HUES64 (cell line): Measurements from ENCODE around the gene ARRDC1.

Experiments used
- H3K27ac ChIP-seq: 2 replicates; pipeline ENCODE4 v1.7.0; 2013; ENCODE audit warnings: low read depth, low read length, inconsistent platforms
- H3K27me3 ChIP-seq: 2 replicates; pipeline ENCODE4 v1.6.1; 2013; ENCODE audit warnings: mild to moderate bottlenecking, low read length; ENCODE audit not compliant: insufficient read depth
- H3K36me3 ChIP-seq: 2 replicates; pipeline ENCODE4 v1.6.1; 2013; ENCODE audit warnings: mild to moderate bottlenecking, low read length; ENCODE audit not compliant: insufficient read depth
- H3K4me1 ChIP-seq: 2 replicates; pipeline ENCODE4 v1.6.1; 2013; ENCODE audit warnings: mild to moderate bottlenecking, low read length, moderate library complexity; ENCODE audit not compliant: insufficient read depth
- H3K4me3 ChIP-seq: 2 replicates; pipeline ENCODE4 v1.5.1; 2013; ENCODE audit warnings: mild to moderate bottlenecking, low read length, moderate library complexity
- H3K9ac ChIP-seq: 2 replicates; pipeline ENCODE4 v1.6.1; 2013; ENCODE audit warnings: mild to moderate bottlenecking, low read depth, low read length
- H3K9me3 ChIP-seq: 2 replicates; pipeline ENCODE4 v1.6.1; 2013; ENCODE audit warnings: low read depth, low read length; ENCODE audit not compliant: insufficient read depth
- WGBS: fragments of 150-250, 120-280 bp; methylation state at CpG from one replicate; pipeline ENCODE4 v1.1.7; 2013; ENCODE audit warnings: missing lambda C conversion rate; 5-methylcytosine and 5-hydroxymethylcytosine counted together

The ARRDC1 gene

GRCh38 chr9:137575716-137576411, 29.6 kb upstream of the ARRDC1 start:
- no peak overlapping the region for H3K27ac ChIP-seq
- H3K9me3 ChIP-seq: no peaks in the 10 kb centered on the region
- no peaks in the 10 kb centered on the region for H3K27me3 ChIP-seq
- WGBS: 97% methylated on average over 12 of the region's 12 CpGs
- peaks cover 54% of the 10 kb centered on the region for H3K36me3 ChIP-seq
- H3K4me1 ChIP-seq: peaks cover 11% of the 10 kb centered on the region
- no peak overlapping the region for H3K4me3 ChIP-seq
- no peak overlapping the region for H3K9ac ChIP-seq

DNA sequence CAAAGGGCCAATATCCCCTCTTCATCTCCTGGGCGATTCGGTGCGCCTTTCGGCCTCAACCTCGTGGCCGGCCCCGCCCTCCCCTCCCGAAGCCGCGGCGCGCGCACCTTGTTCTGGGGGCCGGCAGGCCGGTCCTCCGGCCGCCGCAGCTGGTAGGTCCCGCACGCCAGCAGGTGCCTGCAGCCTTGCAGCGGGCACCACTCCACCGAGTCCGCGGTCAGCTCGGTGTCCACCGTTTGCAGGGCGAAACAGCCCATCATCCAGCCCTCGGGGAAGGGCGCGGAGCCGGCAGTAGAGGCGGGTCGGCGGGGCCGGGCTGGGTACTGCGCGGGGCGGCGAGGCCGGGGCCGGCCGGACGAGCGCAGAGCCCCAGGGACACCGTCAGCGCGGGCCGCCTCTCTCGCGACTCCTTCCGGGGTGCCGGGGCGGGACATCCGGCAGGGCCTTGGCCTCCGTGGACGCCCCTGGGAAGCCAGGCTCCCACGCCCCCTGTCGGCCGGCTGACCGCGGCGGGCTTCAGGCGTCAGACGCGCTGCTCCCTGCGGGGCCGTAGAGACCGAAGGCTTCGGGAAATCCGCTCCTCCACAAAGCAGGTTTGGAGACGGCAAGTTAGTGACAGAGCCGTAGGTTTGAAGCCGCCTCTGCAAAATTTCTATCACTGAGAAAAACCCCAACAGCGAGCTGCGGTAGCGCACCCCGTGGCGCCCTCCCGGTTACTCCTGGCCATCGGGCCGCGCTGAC, 26.8 kb upstream of the ARRDC1 start, which contains the start of gene DPH7:
DPH7 (minus strand) TSS at position 408 of the 741 bp plus-strand sequence; CDS start at position 260, 148 bp downstream.
- no peaks in the 10 kb centered on the region for H3K9me3 ChIP-seq
- H3K4me1 ChIP-seq: peaks cover 11% of the 10 kb centered on the region
- peak within 1 kb of the TSS; percentile 99 for H3K4me3 ChIP-seq
- WGBS: 2% methylated on average over 82 of the region's 82 CpGs
- H3K36me3 ChIP-seq: peaks cover 64% of the 10 kb centered on the region
- peak within 1 kb of the TSS; percentile 94 for H3K27ac ChIP-seq
- H3K9ac ChIP-seq: peak within 1 kb of the TSS; percentile 96
- H3K27me3 ChIP-seq: no peaks in the 10 kb centered on the region

GRCh38 chr9:137579259-137579604, 26.3 kb upstream of the ARRDC1 start:
- peak overlapping the region; percentile 96 for H3K9ac ChIP-seq
- H3K4me1 ChIP-seq: peaks cover 11% of the 10 kb centered on the region
- no peaks in the 10 kb centered on the region for H3K9me3 ChIP-seq
- peak overlapping the region; percentile 82 for H3K27ac ChIP-seq
- H3K27me3 ChIP-seq: no peaks in the 10 kb centered on the region
- WGBS: 54% methylated on average over 19 of the region's 19 CpGs
- H3K36me3 ChIP-seq: peaks cover 64% of the 10 kb centered on the region
- H3K4me3 ChIP-seq: peak overlapping the region; percentile 99

DNA sequence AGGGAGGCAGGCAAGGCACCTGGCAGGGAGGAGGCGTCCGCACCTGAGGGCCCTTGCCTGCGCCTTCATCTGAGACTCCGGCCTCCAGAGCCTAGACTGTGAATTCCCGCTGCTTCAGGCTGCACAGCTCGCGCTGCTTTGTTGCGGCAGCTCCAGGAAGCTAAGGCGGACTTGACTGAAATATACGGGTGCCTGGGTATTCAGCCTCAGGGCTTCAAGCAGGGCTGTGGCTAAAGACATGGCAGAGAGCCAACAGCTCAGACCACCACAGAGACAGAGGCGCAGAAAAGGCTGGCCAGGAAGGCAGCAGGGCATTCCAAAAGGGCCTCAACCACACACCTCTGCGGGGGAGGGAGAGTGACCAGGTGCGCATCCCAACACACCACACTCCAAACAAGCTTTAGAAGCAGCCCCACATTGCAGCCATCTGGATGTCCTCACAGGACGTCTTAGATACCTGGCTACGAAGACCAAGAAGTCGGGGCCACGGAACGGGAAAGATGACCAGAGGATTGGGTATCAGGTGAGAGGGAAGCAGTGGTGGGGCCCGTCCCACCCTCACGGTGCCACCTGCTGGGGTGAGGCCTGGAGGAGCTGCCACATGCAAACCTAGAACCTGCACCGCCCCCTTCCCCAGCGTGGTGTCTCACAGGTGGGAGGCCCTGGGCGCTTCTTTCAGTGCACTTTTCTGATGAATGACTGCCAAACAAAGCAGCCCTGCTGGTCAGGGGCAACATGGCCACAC, 25.1 kb upstream of the ARRDC1 start:
- Histone ChIP-seq H3K36me3 (peaks cover 61% of the 10 kb centered on the region), H3K4me3 (no peak overlapping the region), H3K27ac (no peak overlapping the region), H3K9me3 (no peaks in the 10 kb centered on the region), H3K4me1 (peaks cover 11% of the 10 kb centered on the region), H3K9ac (no peak overlapping the region), H3K27me3 (no peaks in the 10 kb centered on the region)
- WGBS: 92% methylated on average over 23 of the region's 23 CpGs

- no peak overlapping the region for H3K27ac ChIP-seq
- 91% methylated on average over 4 of the region's 4 CpGs for WGBS
- peaks cover 11% of the 10 kb centered on the region for H3K4me1 ChIP-seq
- H3K9ac ChIP-seq: no peak overlapping the region
- no peaks in the 10 kb centered on the region for H3K9me3 ChIP-seq
- H3K27me3 ChIP-seq: no peaks in the 10 kb centered on the region
- H3K36me3 ChIP-seq: peaks cover 61% of the 10 kb centered on the region
- H3K4me3 ChIP-seq: no peak overlapping the region
Measured at GRCh38 chr9:137580954-137581322, 24.5 kb upstream of the ARRDC1 start.

DNA sequence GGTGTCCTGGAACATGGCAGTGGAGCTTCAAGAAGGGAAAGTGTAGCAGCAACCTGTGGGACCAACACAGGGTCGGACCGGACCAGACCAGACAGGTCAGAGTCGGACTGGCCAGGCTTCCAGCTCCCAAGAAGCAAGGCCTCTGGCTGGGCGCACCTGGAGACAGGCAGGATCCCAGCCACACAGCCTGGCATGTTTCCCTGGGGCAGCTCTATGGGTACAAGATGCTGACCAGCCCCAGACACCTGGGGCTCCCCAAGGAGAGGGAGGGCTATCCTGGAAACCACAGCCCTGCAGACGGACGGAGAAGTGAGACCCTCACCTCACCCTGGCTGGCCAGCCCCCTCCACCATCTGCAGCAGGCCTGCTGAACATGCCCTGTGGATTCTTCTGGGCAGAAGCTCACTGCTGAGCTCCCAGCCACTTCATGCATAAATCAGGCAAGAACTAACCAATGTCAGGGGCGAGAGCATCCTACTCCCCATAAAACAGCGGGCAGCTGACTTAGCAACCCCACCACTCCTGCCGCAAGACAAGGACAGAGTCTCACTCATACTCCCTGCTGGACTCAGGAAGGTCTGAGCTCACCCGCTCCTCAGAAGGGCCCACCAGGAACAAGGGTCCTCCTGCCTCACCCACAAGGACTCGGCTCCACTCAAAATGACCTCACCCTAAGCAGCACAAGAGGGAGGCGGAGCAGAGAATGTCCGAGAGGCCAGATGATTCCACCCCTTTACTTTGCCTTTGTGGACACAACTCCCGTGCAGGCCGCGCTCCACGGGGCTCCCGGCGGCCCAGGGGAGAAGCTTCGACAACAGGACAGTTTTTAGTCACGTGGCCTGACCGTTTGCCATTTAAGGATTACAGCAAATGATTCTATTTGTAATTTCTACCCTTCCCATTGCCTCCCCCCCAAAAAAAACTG, 23.9 kb upstream of the ARRDC1 start:
- Histone ChIP-seq H3K27ac (no peak overlapping the region), H3K27me3 (no peaks in the 10 kb centered on the region), H3K9ac (no peak overlapping the region), H3K9me3 (no peaks in the 10 kb centered on the region), H3K4me1 (peaks cover 11% of the 10 kb centered on the region), H3K36me3 (peaks cover 61% of the 10 kb centered on the region), H3K4me3 (no peak overlapping the region)
- 93% methylated on average over 22 of the region's 22 CpGs for WGBS

DNA sequence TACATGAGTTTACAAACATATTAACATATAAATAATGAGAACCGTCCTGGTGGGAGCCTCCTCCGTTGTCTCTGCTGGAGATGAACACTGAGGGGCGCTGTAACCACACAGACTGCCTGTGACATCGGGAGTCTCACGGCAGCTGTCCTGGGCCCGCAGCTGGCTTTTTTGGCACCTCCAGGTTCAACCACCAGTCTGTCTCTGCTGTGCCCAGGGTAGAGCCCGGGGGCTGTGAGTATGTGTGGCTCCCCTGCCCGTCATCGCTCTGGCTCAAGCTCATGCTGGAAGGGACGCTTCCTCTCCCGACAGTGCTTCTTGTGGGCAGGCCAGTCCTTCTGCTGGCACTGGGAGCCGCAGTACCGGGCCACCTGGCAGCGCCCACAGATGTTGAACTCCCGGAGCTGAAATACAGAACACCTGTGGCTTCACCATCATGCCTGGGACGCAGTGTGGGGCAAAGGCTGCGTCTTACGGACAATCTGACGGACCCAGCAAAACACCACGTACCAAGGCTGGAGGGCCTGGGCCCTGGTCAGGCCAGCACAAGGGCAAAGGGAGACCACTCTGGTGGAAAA, 23.1 kb upstream of the ARRDC1 start:
- H3K4me3 ChIP-seq: no peak overlapping the region
- H3K9me3 ChIP-seq: no peaks in the 10 kb centered on the region
- no peak overlapping the region for H3K27ac ChIP-seq
- no peaks in the 10 kb centered on the region for H3K27me3 ChIP-seq
- H3K9ac ChIP-seq: no peak overlapping the region
- H3K36me3 ChIP-seq: peaks cover 62% of the 10 kb centered on the region
- 90% methylated on average over 20 of the region's 20 CpGs for WGBS
- H3K4me1 ChIP-seq: peaks cover 8% of the 10 kb centered on the region

GRCh38 chr9:137583347-137583746, 22.1 kb upstream of the ARRDC1 start:
- H3K9ac ChIP-seq: no peak overlapping the region
- no peaks in the 10 kb centered on the region for H3K9me3 ChIP-seq
- WGBS: 90% methylated on average over 14 of the region's 14 CpGs
- H3K36me3 ChIP-seq: peaks cover 72% of the 10 kb centered on the region
- H3K27ac ChIP-seq: no peak overlapping the region
- H3K4me3 ChIP-seq: no peak overlapping the region
- H3K4me1 ChIP-seq: peaks cover 5% of the 10 kb centered on the region; the same call in 1 of the 2 replicates
- H3K27me3 ChIP-seq: no peaks in the 10 kb centered on the region

GRCh38 chr9:137583957-137584356, 21.5 kb upstream of the ARRDC1 start:
- no peak overlapping the region for H3K27ac ChIP-seq
- H3K4me1 ChIP-seq: peaks cover 5% of the 10 kb centered on the region; the same call in 1 of the 2 replicates
- no peak overlapping the region for H3K4me3 ChIP-seq
- no peaks in the 10 kb centered on the region for H3K9me3 ChIP-seq
- WGBS: 95% methylated on average over 8 of the region's 8 CpGs
- H3K36me3 ChIP-seq: peaks cover 78% of the 10 kb centered on the region
- H3K27me3 ChIP-seq: no peaks in the 10 kb centered on the region
- H3K9ac ChIP-seq: no peak overlapping the region

- Histone ChIP-seq H3K27me3 (no peaks in the 10 kb centered on the region; the same call in 1 of the 2 replicates), H3K27ac (no peak overlapping the region), H3K4me1 (no peaks in the 10 kb centered on the region), H3K4me3 (no peak overlapping the region), H3K9me3 (no peaks in the 10 kb centered on the region), H3K9ac (no peak overlapping the region), H3K36me3 (peaks cover 68% of the 10 kb centered on the region)
- 96% methylated on average over 14 of the region's 14 CpGs for WGBS
Measured at GRCh38 chr9:137586854-137587253, 18.6 kb upstream of the ARRDC1 start.
